Left ventricle myocardium inferior (tissue), 1 donor: Measurements from ENCODE around the gene ALPP. TPM values are rescaled to one million over a fixed set of nuclear protein-coding genes. Genes with fewer than 3 reads are reported as not detected.

Experiments
- DNase-seq: peaks from one replicate; pipeline ENCODE4 v3.0.0-alpha.2; 2020
- H3K27ac ChIP-seq: fragments of 200-600 bp; replicated peaks from 2 replicates; pipeline ENCODE4 v1.8.0; 2021
- H3K27me3 ChIP-seq: fragments of 200-600 bp; 2 replicates; pipeline ENCODE4 v1.8.0; 2021; ENCODE audit warnings: low read depth
- H3K36me3 ChIP-seq: fragments of 200-600 bp; 2 replicates; pipeline ENCODE4 v1.8.0; 2021
- H3K4me1 ChIP-seq: fragments of 200-600 bp; 2 replicates; pipeline ENCODE4 v1.8.0; 2021
- H3K4me3 ChIP-seq: fragments of 200-600 bp; 2 replicates; pipeline ENCODE4 v1.8.0; 2021; ENCODE audit warnings: mild to moderate bottlenecking, moderate library complexity
- H3K9me3 ChIP-seq: fragments of 200-600 bp; replicated peaks from 2 replicates; pipeline ENCODE4 v1.8.0; 2021
- CTCF ChIP-seq: fragments of 200-600 bp; IDR thresholded peaks from 2 replicates; pipeline ENCODE4 v1.8.0; 2021; ENCODE audit warnings: antibody characterized with exemption, mild to moderate bottlenecking, borderline replicate concordance
- intact Hi-C: fragments of 100-400 bp; cut with micrococcal nuclease; formaldehyde crosslinking; loops from one replicate; pipeline ENCODE4 v1.11.0; 2022
- total RNA-seq: library from RNA; stranded (reverse); fragmentation: NEBNext Ultra II Directional; extraction: Animal tissue kit (Norgen Biotek cat#: 25700); gene quantifications from one replicate; pipeline ENCODE4 v1.2.1, GENCODE V29; 2021
- donor health status: DM: no; HTN: yes; CAD: no; lungs with severe emphysema.

ALPP gene
- total RNA-seq, 1 donor from 2014 or later: not detected

- no peaks in the 10 kb centered on the region for H3K9me3 ChIP-seq
- H3K4me3 ChIP-seq: no peak overlapping the region
- intact Hi-C loops: no loop called here
- peaks cover 24% of the 10 kb centered on the region for H3K4me1 ChIP-seq
- peaks cover 98% of the 10 kb centered on the region for H3K27me3 ChIP-seq
- DNase-seq: no peak
- no peak for TF ChIP-seq CTCF
- no peak overlapping the region for H3K27ac ChIP-seq
- H3K36me3 ChIP-seq: no peaks in the 10 kb centered on the region
Observed at GRCh38 chr2:232386740-232387450, 8.3 kb downstream of the ALPP start.

GRCh38 chr2:232387451-232388171, 9.1 kb downstream of the ALPP start:
- Histone ChIP-seq H3K9me3 (no peaks in the 10 kb centered on the region), H3K4me1 (peaks cover 24% of the 10 kb centered on the region), H3K27me3 (peaks cover 98% of the 10 kb centered on the region), H3K4me3 (peak overlapping the region; percentile 21), H3K36me3 (no peaks in the 10 kb centered on the region), H3K27ac (no peak overlapping the region)
- no peak for TF ChIP-seq CTCF
- intact Hi-C loops: no loop called here
- no peak for DNase-seq

- Histone ChIP-seq H3K9me3 (no peaks in the 10 kb centered on the region), H3K27ac (no peak overlapping the region), H3K27me3 (peaks cover 96% of the 10 kb centered on the region), H3K4me1 (peaks cover 24% of the 10 kb centered on the region), H3K4me3 (peak overlapping the region; percentile 21), H3K36me3 (no peaks in the 10 kb centered on the region)
- intact Hi-C loops: no loop called here
- DNase-seq: no peak
- no peak for TF ChIP-seq CTCF
Observed at GRCh38 chr2:232388324-232388891, 9.9 kb downstream of the ALPP start.

- H3K27ac ChIP-seq: no peak overlapping the region
- no peak for DNase-seq
- no peaks in the 10 kb centered on the region for H3K9me3 ChIP-seq
- TF ChIP-seq CTCF: no peak
- H3K36me3 ChIP-seq: no peaks in the 10 kb centered on the region
- intact Hi-C loops: no loop called here
- H3K4me3 ChIP-seq: no peak overlapping the region
- H3K4me1 ChIP-seq: peaks cover 24% of the 10 kb centered on the region
- H3K27me3 ChIP-seq: peaks cover 95% of the 10 kb centered on the region
Observed at GRCh38 chr2:232389327-232389726, 10.8 kb downstream of the ALPP start.

GRCh38 chr2:232390661-232391060, 12.1 kb downstream of the ALPP start:
- Histone ChIP-seq H3K9me3 (no peaks in the 10 kb centered on the region), H3K27ac (no peak overlapping the region), H3K36me3 (no peaks in the 10 kb centered on the region), H3K4me3 (no peak overlapping the region), H3K27me3 (peaks cover 92% of the 10 kb centered on the region), H3K4me1 (peaks cover 24% of the 10 kb centered on the region)
- intact Hi-C loops: no loop called here
- DNase-seq: no peak
- TF ChIP-seq CTCF: no peak
